CD4-positive, alpha-beta T cell (primary cell): ENCODE data around the gene CRTAC1. TPM values are rescaled to one million over a fixed set of nuclear protein-coding genes. Genes with fewer than 3 reads are reported as not detected.

Experiments used
- ATAC-seq: fragments of 200-7000 bp; cut with Tn5 transposase; one replicate; pipeline ENCODE4 v1.10.0; 2022; ENCODE audit warnings: mild to moderate bottlenecking; ENCODE audit not compliant: poor library complexity
- CTCF ChIA-PET: fragments of 350-600 bp; sonication (Branson Sonifier 250); formaldehyde crosslinking; loops from one replicate; lab custom pipeline; 2021; ENCODE audit warnings: antibody characterized with exemption, inconsistent platforms; lab: Charles Lee
- POLR2A ChIA-PET: fragments of 350-600 bp; sonication (Branson Sonifier 250); formaldehyde crosslinking; loops from one replicate; lab custom pipeline; 2021; ENCODE audit warnings: antibody characterized with exemption, inconsistent platforms; lab: Charles Lee
- DNase-seq, 14 experiments: peaks; one replicate each; pipeline ENCODE4 v3.0.0-alpha.2; 2013 to 2020; ENCODE audit warnings: mixed read lengths in 2 of 14
- H3K27ac ChIP-seq, 2 donors: one replicate each; pipeline versions ENCODE4 v1.5.1 to v1.7.0; 2013; ENCODE audit warnings: low read length in 2 of 2, low read depth in 1 of 2, mild to moderate bottlenecking in 1 of 2
- H3K27me3 ChIP-seq, 2 experiments: 1 replicate in 1 of 2; 2 replicates in 1 of 2; pipeline versions ENCODE4 v1.6.1 to v1.7.0; 2013; ENCODE audit warnings: low read length in 2 of 2, control low read depth in 1 of 2, mild to moderate bottlenecking in 1 of 2, moderate library complexity in 1 of 2; ENCODE audit not compliant: insufficient read depth in 2 of 2, control insufficient read depth in 1 of 2
- H3K36me3 ChIP-seq: one replicate; pipeline ENCODE4 v1.6.1; 2013; ENCODE audit warnings: low read length, control low read depth; ENCODE audit not compliant: insufficient read depth
- H3K4me1 ChIP-seq: one replicate; pipeline ENCODE4 v1.6.1; 2013; ENCODE audit warnings: low read length, control low read depth; ENCODE audit not compliant: insufficient read depth
- H3K4me3 ChIP-seq: one replicate; pipeline ENCODE4 v1.5.1; 2013; ENCODE audit warnings: mild to moderate bottlenecking, low read length, moderate library complexity
- H3K9me3 ChIP-seq, 2 experiments: 1 replicate in 1 of 2; 2 replicates in 1 of 2; pipeline versions ENCODE4 v1.6.1 to v1.7.0; 2013; ENCODE audit warnings: low read length in 2 of 2, mild to moderate bottlenecking in 2 of 2, control low read depth in 1 of 2, moderate library complexity in 1 of 2; ENCODE audit not compliant: control insufficient read depth in 1 of 2, insufficient read depth in 1 of 2
- H3K27ac Mint-ChIP-seq: one replicate; pipeline ENCODE4 v1.8.0; 2020; ENCODE audit warnings: mixed read lengths
- H3K27me3 Mint-ChIP-seq: one replicate; pipeline ENCODE4 v1.8.0; 2021; ENCODE audit warnings: mixed read lengths
- H3K36me3 Mint-ChIP-seq: one replicate; pipeline ENCODE4 v1.8.0; 2021; ENCODE audit warnings: low read depth, mixed read lengths
- H3K4me1 Mint-ChIP-seq: one replicate; pipeline ENCODE4 v1.8.0; 2021; ENCODE audit warnings: low read depth, mixed read lengths
- H3K4me3 Mint-ChIP-seq: one replicate; pipeline ENCODE4 v1.8.0; 2020; ENCODE audit warnings: mild to moderate bottlenecking, mixed read lengths
- H3K9me3 Mint-ChIP-seq: one replicate; pipeline ENCODE4 v1.8.0; 2020; ENCODE audit warnings: mixed read lengths
- CTCF ChIP-seq: fragments of 200-600 bp; IDR thresholded peaks from one replicate; pipeline ENCODE4 v1.8.0; 2022; ENCODE audit warnings: antibody characterized with exemption, mild to moderate bottlenecking
- intact Hi-C, 2 experiments: fragments of 100-400 bp; cut with DNase I in 1 of 2; cut with micrococcal nuclease in 1 of 2; formaldehyde crosslinking; loops; one replicate each; pipeline versions ENCODE4 v1.15.1 to v1.9.0; 2023 to 2025; cut with DNase I, micrococcal nuclease
- total RNA-seq, 174 experiments: library from RNA in 2 of 174; stranded (reverse) in 2 of 174; gene quantifications; one replicate each; pipeline ENCODE4 v1.2.3 and lab custom pipeline; 2021 to 2026

Gene CRTAC1
- total RNA-seq, 2 experiments from 2014 or later: not detected

- CTCF ChIA-PET: no interaction called here
- Histone ChIP-seq H3K27ac (no peak overlapping the region), H3K9me3 (peaks cover 0 to 5% of the 10 kb centered on the region in 2 experiments), H3K36me3 (no peaks in the 10 kb centered on the region), H3K4me1 (no peaks in the 10 kb centered on the region), H3K4me3 (no peak overlapping the region), H3K27me3 (no peaks in the 10 kb centered on the region)
- H3K9me3 Mint-ChIP-seq: no peaks in the 10 kb centered on the region
- DNase-seq (no peak), ATAC-seq (no peak)
- POLR2A ChIA-PET: no interaction called here
- H3K27ac Mint-ChIP-seq: no peak overlapping the region
- H3K27me3 Mint-ChIP-seq: peaks cover 14% of the 10 kb centered on the region
- no peaks in the 10 kb centered on the region for H3K36me3 Mint-ChIP-seq
- no peak for TF ChIP-seq CTCF
- H3K4me3 Mint-ChIP-seq: no peak overlapping the region
- intact Hi-C loops: no loop called here
- H3K4me1 Mint-ChIP-seq: no peaks in the 10 kb centered on the region
These were observed 142.3 kb downstream of the CRTAC1 start for GRCh38 chr10:97888134-97888533.

DNA sequence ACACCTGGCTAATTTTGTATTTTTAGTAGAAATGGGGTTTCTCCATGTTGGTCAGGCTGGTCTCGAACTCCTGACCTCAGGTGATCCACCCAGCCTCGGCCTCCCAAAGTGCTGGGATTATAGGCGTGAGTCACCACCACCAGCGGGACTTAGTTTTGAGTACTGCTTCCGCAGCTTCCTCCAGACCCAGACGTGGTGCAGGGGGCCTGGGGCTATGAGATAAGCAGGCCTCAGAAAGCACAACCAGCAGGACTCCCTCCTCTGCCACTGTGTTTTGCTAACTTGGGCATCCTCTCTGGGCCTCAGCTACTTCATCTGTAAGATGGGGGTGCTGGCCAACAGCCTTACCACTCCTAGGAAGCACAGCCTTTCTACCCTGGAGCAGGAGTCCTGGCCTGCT is 143.0 kb downstream of the CRTAC1 start:
- no peak for DNase-seq
- no peaks in the 10 kb centered on the region for H3K36me3 Mint-ChIP-seq
- ChIA-PET POLR2A (no interaction called here), CTCF (no interaction called here)
- Histone ChIP-seq H3K4me3 (no peak overlapping the region), H3K36me3 (no peaks in the 10 kb centered on the region), H3K9me3 (peaks cover 0 to 5% of the 10 kb centered on the region in 2 experiments), H3K27me3 (no peaks in the 10 kb centered on the region), H3K4me1 (no peaks in the 10 kb centered on the region), H3K27ac (no peak overlapping the region)
- no peaks in the 10 kb centered on the region for H3K4me1 Mint-ChIP-seq
- H3K27ac Mint-ChIP-seq: no peak overlapping the region
- ATAC-seq: no peak
- H3K27me3 Mint-ChIP-seq: peaks cover 14% of the 10 kb centered on the region
- intact Hi-C loops: no loop called here
- no peak for TF ChIP-seq CTCF
- no peak overlapping the region for H3K4me3 Mint-ChIP-seq
- no peaks in the 10 kb centered on the region for H3K9me3 Mint-ChIP-seq

GRCh38 chr10:97886286-97886685 is 144.1 kb downstream of the CRTAC1 start:
- TF ChIP-seq CTCF: no peak
- POLR2A ChIA-PET: no interaction called here
- DNase-seq: no peak
- ATAC-seq: no peak
- intact Hi-C loops: no loop called here
- Histone ChIP-seq H3K4me3 (no peak overlapping the region), H3K27ac (no peak overlapping the region), H3K4me1 (no peaks in the 10 kb centered on the region), H3K27me3 (no peaks in the 10 kb centered on the region), H3K36me3 (no peaks in the 10 kb centered on the region), H3K9me3 (no peaks in the 10 kb centered on the region)
- H3K27ac Mint-ChIP-seq: no peak overlapping the region
- no peaks in the 10 kb centered on the region for H3K36me3 Mint-ChIP-seq
- no peak overlapping the region for H3K4me3 Mint-ChIP-seq
- H3K4me1 Mint-ChIP-seq: no peaks in the 10 kb centered on the region
- CTCF ChIA-PET: no interaction called here
- H3K27me3 Mint-ChIP-seq: peaks cover 8% of the 10 kb centered on the region
- H3K9me3 Mint-ChIP-seq: no peaks in the 10 kb centered on the region
